ENCODE results near the gene FADS2.

The FADS2 gene

GRCh38 chr11:61895046-61895717, 67.1 kb downstream of the FADS2 start:
- H3K14ac ChIP-seq (ENCODE audit: low read length): no peak overlapping the region
- H3K9ac ChIP-seq (ENCODE audit: low read length): no peak overlapping the region
- peak; percentile 75 to 77 for DNase-seq
- H2AK5ac ChIP-seq (ENCODE audit: low read length): no peak overlapping the region
- peaks cover 6% of the 10 kb centered on the region for H3K79me2 ChIP-seq (ENCODE audit: control insufficient read depth, insufficient read depth, low read length, poor library complexity)
- no peak overlapping the region for H3K4me3 ChIP-seq (ENCODE audit: low read depth, low read length)
- no CpG with 5 or more reads among the region's 17 CpGs for WGBS (ENCODE audit: extremely low coverage, insufficient coverage, insufficient read length)
- no peak overlapping the region for H3K4me2 ChIP-seq (ENCODE audit: low read length)
- H4K12ac ChIP-seq (ENCODE audit: low read depth, low read length): no peak overlapping the region
- no peak overlapping the region for H2AFZ ChIP-seq (ENCODE audit: insufficient read depth, low read length, poor library complexity)
- no peak overlapping the region for H3K23ac ChIP-seq (ENCODE audit: low read length)
- no peak overlapping the region for H4K91ac ChIP-seq (ENCODE audit: low read depth, low read length)
- H2BK12ac ChIP-seq (ENCODE audit: low read length): no peak overlapping the region
- peaks cover 9% of the 10 kb centered on the region for H3K79me1 ChIP-seq (ENCODE audit: low read length)
- H3K4me1 ChIP-seq (ENCODE audit: control insufficient read depth in 1 of 2, insufficient read depth in 2 of 2, low read length in 2 of 2): peaks cover 10 to 11% of the 10 kb centered on the region in 2 experiments
- no peak overlapping the region for H3K27ac ChIP-seq (ENCODE audit: low read depth, low read length)
- H2BK5ac ChIP-seq (ENCODE audit: low read depth, low read length, poor library complexity): no peak overlapping the region
- H4K8ac ChIP-seq (ENCODE audit: low read depth, low read length): no peak overlapping the region
- no peak overlapping the region for H3K4ac ChIP-seq (ENCODE audit: low read depth, low read length)
- no peaks in the 10 kb centered on the region for H3K27me3 ChIP-seq (ENCODE audit: insufficient read depth, low read length)
- H3K36me3 ChIP-seq (ENCODE audit: control insufficient read depth in 1 of 2, insufficient read depth in 2 of 2, low read length in 2 of 2): no peaks in the 10 kb centered on the region
- H3K9me3 ChIP-seq (ENCODE audit: insufficient read depth, low read depth, low read length): peaks cover 2% of the 10 kb centered on the region
- H3K18ac ChIP-seq (ENCODE audit: low read length): no peak overlapping the region
- no peak overlapping the region for H2BK120ac ChIP-seq (ENCODE audit: insufficient read depth, low read length, poor library complexity)

- H3K14ac ChIP-seq (ENCODE audit: low read length): no peak overlapping the region
- no peak overlapping the region for H3K23ac ChIP-seq (ENCODE audit: low read length)
- H3K36me3 ChIP-seq (ENCODE audit: control insufficient read depth in 1 of 2, insufficient read depth in 2 of 2, low read length in 2 of 2): no peaks in the 10 kb centered on the region
- no CpG with 5 or more reads among the region's 4 CpGs for WGBS (ENCODE audit: extremely low coverage, insufficient coverage, insufficient read length)
- H4K12ac ChIP-seq (ENCODE audit: low read depth, low read length): no peak overlapping the region
- DNase-seq: no peak
- no peak overlapping the region for H2AK5ac ChIP-seq (ENCODE audit: low read length)
- H3K27me3 ChIP-seq (ENCODE audit: insufficient read depth, low read length): no peaks in the 10 kb centered on the region
- H3K4me1 ChIP-seq (ENCODE audit: control insufficient read depth in 1 of 2, insufficient read depth in 2 of 2, low read length in 2 of 2): peaks cover 5 to 6% of the 10 kb centered on the region in 2 experiments
- no peak overlapping the region for H2BK12ac ChIP-seq (ENCODE audit: low read length)
- no peak overlapping the region for H3K18ac ChIP-seq (ENCODE audit: low read length)
- H2BK120ac ChIP-seq (ENCODE audit: insufficient read depth, low read length, poor library complexity): no peak overlapping the region
- H4K91ac ChIP-seq (ENCODE audit: low read depth, low read length): no peak overlapping the region
- H3K4me2 ChIP-seq (ENCODE audit: low read length): no peak overlapping the region
- peaks cover 4% of the 10 kb centered on the region for H3K79me2 ChIP-seq (ENCODE audit: control insufficient read depth, insufficient read depth, low read length, poor library complexity)
- no peak overlapping the region for H4K8ac ChIP-seq (ENCODE audit: low read depth, low read length)
- no peak overlapping the region for H3K9ac ChIP-seq (ENCODE audit: low read length)
- no peak overlapping the region for H2BK5ac ChIP-seq (ENCODE audit: low read depth, low read length, poor library complexity)
- H3K79me1 ChIP-seq (ENCODE audit: low read length): peaks cover 6% of the 10 kb centered on the region
- H3K27ac ChIP-seq (ENCODE audit: low read depth, low read length): no peak overlapping the region
- H3K4me3 ChIP-seq (ENCODE audit: low read depth, low read length): no peak overlapping the region
- peaks cover 4% of the 10 kb centered on the region for H3K9me3 ChIP-seq (ENCODE audit: insufficient read depth, low read depth, low read length)
- H3K4ac ChIP-seq (ENCODE audit: low read depth, low read length): no peak overlapping the region
- H2AFZ ChIP-seq (ENCODE audit: insufficient read depth, low read length, poor library complexity): no peak overlapping the region
Measured at GRCh38 chr11:61895718-61896059, 67.6 kb downstream of the FADS2 start.

- H3K36me3 ChIP-seq (ENCODE audit: control insufficient read depth in 1 of 2, insufficient read depth in 2 of 2, low read length in 2 of 2): no peaks in the 10 kb centered on the region
- no peaks in the 10 kb centered on the region for H3K4me1 ChIP-seq (ENCODE audit: control insufficient read depth in 1 of 2, insufficient read depth in 2 of 2, low read length in 2 of 2)
- no peak overlapping the region for H3K4ac ChIP-seq (ENCODE audit: low read depth, low read length)
- H2AFZ ChIP-seq (ENCODE audit: insufficient read depth, low read length, poor library complexity): no peak overlapping the region
- no peak overlapping the region for H3K23ac ChIP-seq (ENCODE audit: low read length)
- H3K4me2 ChIP-seq (ENCODE audit: low read length): no peak overlapping the region
- no peaks in the 10 kb centered on the region for H3K27me3 ChIP-seq (ENCODE audit: insufficient read depth, low read length)
- H3K79me2 ChIP-seq (ENCODE audit: control insufficient read depth, insufficient read depth, low read length, poor library complexity): no peaks in the 10 kb centered on the region
- WGBS (ENCODE audit: extremely low coverage, insufficient coverage, insufficient read length): no CpG with 5 or more reads among the region's 15 CpGs
- peaks cover 4% of the 10 kb centered on the region for H3K9me3 ChIP-seq (ENCODE audit: insufficient read depth, low read depth, low read length)
- H3K9ac ChIP-seq (ENCODE audit: low read length): no peak overlapping the region
- no peak overlapping the region for H4K12ac ChIP-seq (ENCODE audit: low read depth, low read length)
- H4K91ac ChIP-seq (ENCODE audit: low read depth, low read length): no peak overlapping the region
- H3K79me1 ChIP-seq (ENCODE audit: low read length): no peaks in the 10 kb centered on the region
- no peak overlapping the region for H2AK5ac ChIP-seq (ENCODE audit: low read length)
- no peak overlapping the region for H2BK120ac ChIP-seq (ENCODE audit: insufficient read depth, low read length, poor library complexity)
- no peak overlapping the region for H2BK12ac ChIP-seq (ENCODE audit: low read length)
- H3K4me3 ChIP-seq (ENCODE audit: low read depth, low read length): peak overlapping the region; percentile 4
- DNase-seq: no peak
- H3K14ac ChIP-seq (ENCODE audit: low read length): no peak overlapping the region
- no peak overlapping the region for H2BK5ac ChIP-seq (ENCODE audit: low read depth, low read length, poor library complexity)
- no peak overlapping the region for H4K8ac ChIP-seq (ENCODE audit: low read depth, low read length)
- H3K27ac ChIP-seq (ENCODE audit: low read depth, low read length): no peak overlapping the region
- no peak overlapping the region for H3K18ac ChIP-seq (ENCODE audit: low read length)
Measured at GRCh38 chr11:61896665-61897386, 68.7 kb downstream of the FADS2 start.

GRCh38 chr11:61897387-61898246, 69.5 kb downstream of the FADS2 start:
- Histone ChIP-seq H3K4me1 (ENCODE audit: control insufficient read depth in 1 of 2, insufficient read depth in 2 of 2, low read length in 2 of 2) (no peaks in the 10 kb centered on the region), H3K4ac (ENCODE audit: low read depth, low read length) (no peak overlapping the region), H3K4me3 (ENCODE audit: low read depth, low read length) (no peak overlapping the region), H3K9me3 (ENCODE audit: insufficient read depth, low read depth, low read length) (peaks cover 4% of the 10 kb centered on the region), H3K14ac (ENCODE audit: low read length) (no peak overlapping the region), H3K23ac (ENCODE audit: low read length) (no peak overlapping the region), H3K9ac (ENCODE audit: low read length) (no peak overlapping the region), H2AK5ac (ENCODE audit: low read length) (peak overlapping the region; percentile 11), H3K4me2 (ENCODE audit: low read length) (no peak overlapping the region), H2BK12ac (ENCODE audit: low read length) (no peak overlapping the region), H4K12ac (ENCODE audit: low read depth, low read length) (no peak overlapping the region), H3K36me3 (ENCODE audit: control insufficient read depth in 1 of 2, insufficient read depth in 2 of 2, low read length in 2 of 2) (no peaks in the 10 kb centered on the region), H4K91ac (ENCODE audit: low read depth, low read length) (no peak overlapping the region), H3K27me3 (ENCODE audit: insufficient read depth, low read length) (no peaks in the 10 kb centered on the region), H3K18ac (ENCODE audit: low read length) (no peak overlapping the region), H2BK120ac (ENCODE audit: insufficient read depth, low read length, poor library complexity) (no peak overlapping the region), H3K79me2 (ENCODE audit: control insufficient read depth, insufficient read depth, low read length, poor library complexity) (no peaks in the 10 kb centered on the region), H4K8ac (ENCODE audit: low read depth, low read length) (no peak overlapping the region), H3K27ac (ENCODE audit: low read depth, low read length) (no peak overlapping the region), H2AFZ (ENCODE audit: insufficient read depth, low read length, poor library complexity) (no peak overlapping the region), H2BK5ac (ENCODE audit: low read depth, low read length, poor library complexity) (no peak overlapping the region), H3K79me1 (ENCODE audit: low read length) (no peaks in the 10 kb centered on the region)
- WGBS (ENCODE audit: extremely low coverage, insufficient coverage, insufficient read length): no CpG with 5 or more reads among the region's 17 CpGs
- peak in 1 of 2 donors; percentile 74 for DNase-seq
